Renal pelvis (tissue), 12 donors: Measurements from ENCODE around the gene CRELD2. TPM values are rescaled to one million over a fixed set of nuclear protein-coding genes. Genes with fewer than 3 reads are reported as not detected.

Experiments used
- DNase-seq: peaks from one replicate; pipeline ENCODE4 v3.0.0-alpha.2; 2013
- long read RNA-seq, 16 experiments: transcript quantifications; one replicate each; lab custom pipeline, GENCODE V29; 2026
- polyA plus RNA-seq, 3 donors: library from polyadenylated mRNA; unstranded; fragments of 120-200 nt; gene quantifications; one replicate each; pipeline ENCODE4 v1.2.1, GENCODE V29; 2013; ENCODE audit not compliant: insufficient read length in 3 of 3

The CRELD2 gene
- polyA plus RNA-seq = 10 to 100 TPM; 28.1 to 33.9 (median 33.2) TPM
- long read RNA-seq, donor 1, transcript CRELD2-201 (10 exons, 1,357 nt) = major isoform, 16 of 19 reads
- long read RNA-seq, donor 1, partial matches to known transcripts = 0 of 19 reads
- long read RNA-seq, donor 1, other reads (novel, unspliced or antisense) = 0 of 19 reads
- long read RNA-seq, donor 2, transcript CRELD2-201 (10 exons, 1,357 nt) = major isoform, 12 of 15 reads
- long read RNA-seq, donor 2, partial matches to known transcripts = 0 of 15 reads
- long read RNA-seq, donor 2, other reads (novel, unspliced or antisense) = 0 of 15 reads
- long read RNA-seq, donor 3, transcript CRELD2-201 (10 exons, 1,357 nt) = major isoform, 24 of 24 reads
- long read RNA-seq, donor 3, partial matches to known transcripts = 0 of 24 reads
- long read RNA-seq, donor 3, other reads (novel, unspliced or antisense) = 0 of 24 reads
- long read RNA-seq, donor 4, transcript CRELD2-201 (10 exons, 1,357 nt) = major isoform, 19 of 31 reads
- long read RNA-seq, donor 4, partial matches to known transcripts = 10 of 31 reads
- long read RNA-seq, donor 4, other reads (novel, unspliced or antisense) = 0 of 31 reads
- long read RNA-seq, donor 5, transcript CRELD2-201 (10 exons, 1,357 nt) = major isoform, 7 of 7 reads
- long read RNA-seq, donor 5, partial matches to known transcripts = 0 of 7 reads
- long read RNA-seq, donor 5, other reads (novel, unspliced or antisense) = 0 of 7 reads
- long read RNA-seq, donor 6, transcript CRELD2-201 (10 exons, 1,357 nt) = major isoform, 11 of 21 reads
- long read RNA-seq, donor 6, partial matches to known transcripts = 7 of 21 reads
- long read RNA-seq, donor 6, other reads (novel, unspliced or antisense) = 0 of 21 reads
- long read RNA-seq, donor 7, transcript CRELD2-201 (10 exons, 1,357 nt) = major isoform, 18 of 20 reads
- long read RNA-seq, donor 7, partial matches to known transcripts = 0 of 20 reads
- long read RNA-seq, donor 7, other reads (novel, unspliced or antisense) = 0 of 20 reads
- long read RNA-seq, donor 8, transcript CRELD2-201 (10 exons, 1,357 nt) = major isoform, 9 of 10 reads
- long read RNA-seq, donor 8, partial matches to known transcripts = 0 of 10 reads
- long read RNA-seq, donor 8, other reads (novel, unspliced or antisense) = 0 of 10 reads
- long read RNA-seq, donor 9, transcript CRELD2-201 (10 exons, 1,357 nt) = major isoform, 22 of 32 reads
- long read RNA-seq, donor 9, partial matches to known transcripts = 8 of 32 reads
- long read RNA-seq, donor 9, other reads (novel, unspliced or antisense) = 0 of 32 reads
- long read RNA-seq, donor 10, transcript CRELD2-201 (10 exons, 1,357 nt) = major isoform, 14 of 18 reads
- long read RNA-seq, donor 10, partial matches to known transcripts = 0 of 18 reads
- long read RNA-seq, donor 10, other reads (novel, unspliced or antisense) = 0 of 18 reads
- long read RNA-seq, donor 11, transcript CRELD2-201 (10 exons, 1,357 nt) = major isoform, 10 of 11 reads
- long read RNA-seq, donor 11, partial matches to known transcripts = 0 of 11 reads
- long read RNA-seq, donor 11, other reads (novel, unspliced or antisense) = 0 of 11 reads
- long read RNA-seq, donor 12, transcript CRELD2-201 (10 exons, 1,357 nt) = major isoform, 16 of 22 reads
- long read RNA-seq, donor 12, partial matches to known transcripts = 0 of 22 reads
- long read RNA-seq, donor 12, other reads (novel, unspliced or antisense) = 0 of 22 reads
- long read RNA-seq, donor 13, partial matches to known transcripts = 0 of 5 reads
- long read RNA-seq, donor 13, other reads (novel, unspliced or antisense) = 0 of 5 reads
- long read RNA-seq, donor 14, transcript CRELD2-201 (10 exons, 1,357 nt) = major isoform, 21 of 29 reads
- long read RNA-seq, donor 14, partial matches to known transcripts = 8 of 29 reads
- long read RNA-seq, donor 14, other reads (novel, unspliced or antisense) = 0 of 29 reads
- long read RNA-seq, donor 15, transcript CRELD2-201 (10 exons, 1,357 nt) = major isoform, 21 of 26 reads
- long read RNA-seq, donor 15, partial matches to known transcripts = 0 of 26 reads
- long read RNA-seq, donor 15, other reads (novel, unspliced or antisense) = 0 of 26 reads
- long read RNA-seq, donor 16, transcript CRELD2-201 (10 exons, 1,357 nt) = major isoform, 18 of 26 reads
- long read RNA-seq, donor 16, partial matches to known transcripts = 7 of 26 reads
- long read RNA-seq, donor 16, other reads (novel, unspliced or antisense) = 0 of 26 reads

DNA sequence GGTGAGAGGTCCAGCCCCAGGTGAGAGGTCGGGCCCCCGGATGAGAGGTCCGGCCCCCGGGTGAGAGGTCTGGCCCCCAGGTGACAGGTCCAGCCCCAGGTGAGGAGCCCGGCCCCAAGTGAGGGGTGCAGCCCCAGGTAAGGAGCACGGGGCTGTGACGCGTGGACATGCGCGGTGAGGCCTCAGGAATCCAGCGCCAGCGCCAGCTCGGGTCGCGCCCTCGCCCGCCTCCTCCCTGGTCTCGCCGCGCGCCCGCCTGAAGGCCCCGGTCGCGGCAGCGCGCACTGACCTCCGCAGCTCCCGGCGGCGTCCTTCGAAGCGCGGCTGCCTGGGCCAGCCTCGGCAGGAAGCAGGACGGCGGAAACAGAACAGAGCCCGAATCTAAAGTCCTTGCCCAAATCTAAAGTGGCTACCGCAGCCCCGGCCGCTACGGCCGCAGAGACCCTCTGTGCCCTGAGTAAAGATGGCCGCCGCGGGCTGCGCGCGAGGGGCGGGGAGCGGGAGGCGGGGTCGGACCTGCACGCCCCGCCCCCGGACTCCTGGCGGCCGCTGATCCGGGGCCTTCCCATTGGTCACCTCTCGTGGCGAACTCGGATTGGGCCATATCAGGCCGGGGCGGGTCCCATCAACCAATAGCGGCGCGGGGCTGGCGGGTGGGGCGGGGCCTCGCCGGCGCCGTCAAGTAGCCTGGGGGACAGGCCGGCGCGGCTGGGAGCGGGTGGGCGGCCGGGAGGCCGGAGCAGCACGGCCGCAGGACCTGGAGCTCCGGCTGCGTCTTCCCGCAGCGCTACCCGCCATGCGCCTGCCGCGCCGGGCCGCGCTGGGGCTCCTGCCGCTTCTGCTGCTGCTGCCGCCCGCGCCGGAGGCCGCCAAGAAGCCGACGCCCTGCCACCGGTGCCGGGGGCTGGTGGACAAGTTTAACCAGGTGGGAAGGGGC, at the start of gene CRELD2, which contains the start of gene ALG12:
Gene CRELD2 (plus strand): TSS at position 661 of the 937 bp plus-strand sequence. CDS start 136 bp downstream, at position 797.
Gene ALG12 (minus strand): TSS at position 465 of the 937 bp plus-strand sequence. CDS start 4,673 bp downstream, outside the sequence.
- peak; percentile 97 for DNase-seq

DNA sequence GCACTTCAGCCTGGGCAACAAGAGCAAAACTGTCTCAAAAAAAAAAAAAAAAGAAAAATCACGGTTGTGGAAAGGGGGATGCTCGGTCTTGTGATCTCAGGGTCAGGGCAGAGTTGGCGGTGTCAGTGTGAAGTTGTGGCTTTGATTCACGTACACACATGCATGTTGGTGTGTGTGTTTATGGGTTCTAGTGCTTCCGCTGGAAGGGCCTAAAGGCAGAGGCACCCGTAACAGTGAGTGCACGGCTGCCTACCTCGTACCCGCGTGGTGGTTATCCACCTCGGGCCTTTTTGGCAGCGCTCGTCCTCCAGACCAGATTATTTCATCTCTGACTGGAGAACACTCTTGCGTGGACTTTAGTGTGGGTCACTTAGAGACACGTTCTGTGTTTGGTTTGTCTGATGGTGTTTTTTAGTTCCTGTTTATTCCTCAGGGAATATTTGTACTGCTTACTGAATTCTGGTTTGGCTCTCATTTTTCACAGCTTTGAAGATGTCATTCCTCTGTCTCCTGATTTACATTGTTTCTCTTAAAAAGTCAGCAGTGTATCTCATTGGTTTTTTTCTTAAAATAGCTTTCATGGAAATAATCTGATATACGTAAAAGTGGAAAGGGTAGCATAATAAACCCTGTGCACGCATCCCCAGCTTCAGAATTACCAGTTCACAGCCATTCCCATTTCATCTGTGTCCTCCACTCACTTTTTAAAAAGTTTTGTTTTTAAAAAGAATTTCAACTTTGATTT, 49.2 kb upstream of the CRELD2 start:
- no peak for DNase-seq

DNA sequence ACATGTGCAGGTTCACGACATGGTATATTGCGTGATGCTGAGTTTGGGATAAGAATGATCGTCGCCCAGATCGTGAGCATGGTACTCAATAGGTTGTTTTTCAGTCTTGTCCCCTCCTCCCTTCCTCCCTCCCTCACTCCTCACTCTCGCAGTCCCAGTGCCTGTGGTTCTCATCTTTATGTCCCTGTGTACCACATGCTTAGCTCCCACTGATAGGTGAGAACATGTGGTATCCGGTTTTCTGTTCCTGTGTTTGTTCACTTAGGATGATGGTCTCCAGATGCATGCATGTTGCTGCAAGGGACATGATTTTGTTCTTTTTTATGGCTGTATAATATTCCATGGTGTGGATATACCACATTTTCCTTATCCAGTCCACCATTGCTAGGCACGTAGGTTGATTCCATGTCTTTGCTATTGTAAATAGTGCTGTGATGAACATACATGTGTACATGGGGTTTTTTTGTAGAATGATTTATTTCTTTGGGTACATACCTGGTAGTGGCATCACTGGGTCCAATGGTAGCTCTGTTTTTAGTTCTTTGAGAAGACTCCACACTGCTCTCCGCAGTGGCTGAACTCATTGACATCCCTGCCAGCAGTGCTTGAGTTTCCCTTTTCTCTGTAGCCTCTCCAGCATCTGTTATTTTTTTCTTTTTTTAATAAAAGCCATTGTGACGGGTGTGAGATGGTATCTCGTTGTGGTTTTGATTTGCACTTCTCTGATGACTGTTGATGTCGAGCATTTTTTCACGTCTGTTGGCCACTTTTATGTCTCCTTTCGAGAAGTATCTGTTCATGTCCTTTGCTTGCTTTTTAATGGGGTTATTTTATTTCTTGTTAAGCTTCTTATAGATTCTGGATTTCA, 48.4 kb upstream of the CRELD2 start:
- DNase-seq = no peak

- DNase-seq = no peak
Measured at GRCh38 chr22:49871482-49871881, 47.0 kb upstream of the CRELD2 start.

GRCh38 chr22:49872347-49872746, 46.1 kb upstream of the CRELD2 start:
- no peak for DNase-seq

DNA sequence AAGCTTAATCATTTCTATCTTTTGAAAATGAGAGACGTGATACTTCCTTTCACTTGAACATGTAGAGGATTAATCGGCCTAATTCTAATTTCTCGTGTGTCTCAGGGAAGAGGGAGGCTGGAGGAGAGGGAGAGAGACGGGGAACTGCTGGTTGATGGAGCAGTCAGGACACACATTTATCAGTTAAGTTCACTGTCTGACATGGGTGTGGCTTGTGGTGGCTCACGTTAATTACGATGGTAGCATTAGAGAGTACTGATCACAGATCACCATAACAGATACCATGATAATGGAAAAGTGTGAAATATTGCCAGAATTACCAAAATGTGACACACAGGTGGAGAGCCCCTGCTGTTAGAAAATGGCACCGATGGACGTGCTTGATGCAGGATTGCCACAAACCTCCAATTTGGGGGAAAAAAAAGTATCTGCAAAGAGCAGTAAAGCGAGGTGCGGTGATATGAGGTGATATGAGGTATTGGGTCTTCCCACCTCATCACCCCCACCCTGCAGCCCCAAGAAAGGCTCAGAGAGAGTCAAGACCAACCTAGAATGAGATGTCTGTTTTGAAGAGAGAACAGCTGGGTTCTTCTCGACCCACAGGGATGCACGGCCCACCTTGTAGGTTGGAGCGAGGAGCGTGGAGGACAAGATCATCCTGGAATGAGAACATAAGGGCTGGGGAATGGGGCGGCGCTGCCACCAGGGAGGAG, 45.0 kb upstream of the CRELD2 start:
- DNase-seq = no peak

DNA sequence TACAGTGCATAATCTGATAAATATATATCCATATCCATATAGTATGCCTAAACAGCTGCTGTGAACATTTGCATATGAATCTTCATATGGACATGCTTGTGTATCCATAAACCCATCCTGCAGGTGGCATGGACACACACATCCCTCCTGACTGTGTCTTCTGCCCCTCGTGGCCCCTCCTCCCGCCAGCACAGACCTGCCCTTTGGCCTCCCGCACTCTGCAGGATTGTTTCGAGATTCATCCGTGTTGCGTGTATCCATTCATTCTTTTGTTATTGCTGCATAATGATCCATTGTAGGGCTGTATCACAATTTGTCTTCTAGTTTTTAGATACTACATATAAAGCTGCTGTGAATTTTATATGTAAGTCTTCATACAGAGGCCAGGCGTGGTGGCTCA, 40.8 kb upstream of the CRELD2 start:
- no peak for DNase-seq

GRCh38 chr22:49878206-49878605, 40.2 kb upstream of the CRELD2 start:
- DNase-seq = no peak

GRCh38 chr22:49879871-49880270, 38.6 kb upstream of the CRELD2 start:
- no peak for DNase-seq

DNA sequence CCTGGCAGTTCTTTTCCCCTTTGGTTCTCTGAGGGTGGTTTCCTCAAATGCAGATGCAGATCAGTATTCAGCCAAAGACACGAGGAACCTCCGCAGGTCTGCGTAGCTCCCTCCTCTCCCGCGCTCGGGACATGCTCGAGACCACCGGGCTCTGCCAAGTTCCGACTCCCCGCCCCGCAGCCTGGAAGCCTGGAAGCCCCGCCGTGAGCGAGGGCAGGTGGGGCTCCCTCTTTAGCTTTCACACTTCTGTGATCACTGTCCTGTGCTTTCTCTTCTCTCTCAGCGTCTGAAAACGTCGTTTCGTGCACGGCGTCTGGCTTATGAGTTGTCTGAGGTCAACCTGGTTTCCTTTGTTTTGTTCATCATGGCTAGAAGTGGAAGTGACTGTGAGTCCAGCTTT, 38.2 kb upstream of the CRELD2 start:
- DNase-seq = no peak

DNA sequence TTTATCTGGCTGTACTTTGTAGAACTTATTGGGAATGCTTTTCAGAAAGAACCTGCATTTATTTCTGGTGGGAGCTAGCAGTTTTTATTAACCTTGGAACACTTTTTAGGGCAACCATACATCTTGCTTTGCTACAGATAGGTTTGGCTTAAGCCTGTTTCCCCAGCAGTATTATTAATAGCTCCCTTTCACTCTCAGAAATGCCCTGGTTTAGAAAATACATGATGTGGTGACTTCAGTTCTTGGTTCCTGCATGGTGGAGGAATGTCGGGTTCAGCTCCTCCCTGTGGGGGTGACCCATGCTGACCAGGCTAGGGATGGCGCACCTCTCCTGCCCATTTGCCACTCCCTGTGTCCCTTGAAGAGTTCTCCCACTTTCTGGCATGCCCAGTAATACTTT, 36.6 kb upstream of the CRELD2 start:
- no peak for DNase-seq

GRCh38 chr22:49882519-49883293, 35.7 kb upstream of the CRELD2 start:
- no peak for DNase-seq

- no peak for DNase-seq
Measured at GRCh38 chr22:49883294-49883640, 35.2 kb upstream of the CRELD2 start.

GRCh38 chr22:49884075-49884474, 34.4 kb upstream of the CRELD2 start:
- no peak for DNase-seq

- no peak for DNase-seq
Measured at GRCh38 chr22:49884503-49885260, 33.8 kb upstream of the CRELD2 start.
